Activated T-helper 9 cell treated with anti-CD3 and anti-CD28 coated beads, Interleukin-2, amount 50 U/mL, for 16 hours (primary cell): ENCODE results near the gene CLDND1.
A peak's percentile ranks its signal among the peaks of the same experiment; 100 is the strongest.

Experiments used
- DNase-seq: peaks from one replicate; pipeline ENCODE4 v3.0.0-alpha.2; 2020; ENCODE audit warnings: low read depth

Gene CLDND1

GRCh38 chr3:98551754-98552153 lies 29.1 kb upstream of the CLDND1 start:
- DNase-seq = no peak

- no peak for DNase-seq
Observed at GRCh38 chr3:98551236-98551635, 28.5 kb upstream of the CLDND1 start.

GRCh38 chr3:98550833-98551232 lies 28.1 kb upstream of the CLDND1 start:
- no peak for DNase-seq

GRCh38 chr3:98548544-98548943 lies 25.8 kb upstream of the CLDND1 start:
- DNase-seq = no peak

GRCh38 chr3:98545940-98546339 lies 23.2 kb upstream of the CLDND1 start:
- DNase-seq = no peak

- no peak for DNase-seq
Observed at GRCh38 chr3:98542623-98543022, 19.9 kb upstream of the CLDND1 start.

- DNase-seq = no peak
Observed at GRCh38 chr3:98541695-98542094, 19.0 kb upstream of the CLDND1 start.

GRCh38 chr3:98540346-98540745 lies 17.6 kb upstream of the CLDND1 start:
- DNase-seq = no peak

- no peak for DNase-seq
Observed at GRCh38 chr3:98536456-98537017, 13.8 kb upstream of the CLDND1 start.

- DNase-seq = no peak
Observed at GRCh38 chr3:98534734-98535133, 12.0 kb upstream of the CLDND1 start.

- DNase-seq = no peak
Observed at GRCh38 chr3:98534168-98534567, 11.5 kb upstream of the CLDND1 start.

- DNase-seq = no peak
Observed at GRCh38 chr3:98532709-98533571, 10.2 kb upstream of the CLDND1 start.

- DNase-seq = no peak
Observed at GRCh38 chr3:98532275-98532637, 9.6 kb upstream of the CLDND1 start.

GRCh38 chr3:98531622-98532274 lies 9.0 kb upstream of the CLDND1 start, which contains the start of gene GPR15:
Gene GPR15 (plus strand): TSS chr3:98531978. CDS start chr3:98532034, 56 bp downstream.
- DNase-seq = no peak

- no peak for DNase-seq
Observed at GRCh38 chr3:98530676-98531075, 8.0 kb upstream of the CLDND1 start.

GRCh38 chr3:98529856-98530459 lies 7.3 kb upstream of the CLDND1 start:
- no peak for DNase-seq

GRCh38 chr3:98528474-98529346 lies 6.0 kb upstream of the CLDND1 start:
- no peak for DNase-seq

GRCh38 chr3:98525494-98525893 lies 2.8 kb upstream of the CLDND1 start:
- no peak for DNase-seq

GRCh38 chr3:98521897-98522543 lies 682 bp downstream of the CLDND1 start:
- DNase-seq = peak; percentile 38

GRCh38 chr3:98519351-98519750 lies 3.4 kb downstream of the CLDND1 start:
- DNase-seq = no peak

GRCh38 chr3:98518816-98519215 lies 3.9 kb downstream of the CLDND1 start:
- no peak for DNase-seq
